Effector CD4-positive, alpha-beta T cell (primary cell): ENCODE measurements around the gene MAP7D2.

Source experiments
- DNase-seq: peaks from one replicate; pipeline ENCODE4 v3.0.0-alpha.2; 2020

The MAP7D2 gene

GRCh38 chrX:20112022-20112774 is 4.5 kb downstream of the MAP7D2 start:
- DNase-seq: no peak

DNA sequence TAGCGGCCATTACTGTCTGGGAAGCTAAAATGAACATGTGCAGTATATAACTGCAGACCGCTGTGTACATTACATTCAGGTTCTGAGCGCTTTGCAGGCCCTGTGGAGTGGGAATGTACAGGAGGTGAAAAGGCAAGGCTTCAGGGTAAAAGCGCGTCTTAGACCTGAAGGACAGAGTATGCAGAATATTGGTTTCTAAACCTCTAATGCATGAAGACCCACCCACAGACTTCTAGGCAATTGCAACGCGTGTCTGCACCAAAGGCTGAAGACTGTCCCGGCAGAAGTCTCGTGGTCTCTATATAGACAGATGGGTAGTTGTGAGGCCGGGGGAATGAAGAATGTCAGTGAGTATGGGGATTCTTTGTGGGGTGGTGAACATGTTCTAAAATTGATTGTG is 5.4 kb downstream of the MAP7D2 start:
- DNase-seq: no peak

DNA sequence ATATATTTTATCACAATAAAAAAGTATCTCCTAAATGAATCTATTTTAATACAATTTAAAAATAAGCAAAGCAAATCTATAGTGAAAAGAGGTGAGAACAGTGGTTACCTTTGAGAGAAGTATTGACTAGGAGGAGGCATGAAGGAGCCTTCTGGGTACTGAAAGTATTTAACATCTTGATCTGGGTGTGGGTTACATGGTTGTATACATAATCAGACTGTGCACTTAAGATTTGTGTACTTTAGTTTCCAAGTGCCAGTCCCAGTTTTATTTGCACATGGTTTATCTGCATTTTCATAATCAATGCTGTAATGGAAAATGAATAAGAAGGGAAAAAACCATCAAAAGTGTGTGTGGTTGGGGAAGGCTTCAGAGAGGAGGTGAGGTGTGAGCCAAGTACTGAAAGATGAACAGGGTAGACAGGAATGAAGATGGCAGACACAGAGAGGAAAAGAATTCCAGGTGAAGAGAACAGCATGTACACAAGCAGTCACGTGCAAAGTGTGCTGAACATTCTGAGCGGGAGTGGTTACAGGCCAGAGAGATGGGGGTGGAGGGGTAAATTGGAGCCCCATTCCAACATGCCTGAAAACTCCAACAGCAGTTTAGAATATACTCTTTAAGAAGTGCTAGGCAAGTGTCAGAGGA is 14.6 kb downstream of the MAP7D2 start:
- no peak for DNase-seq

DNA sequence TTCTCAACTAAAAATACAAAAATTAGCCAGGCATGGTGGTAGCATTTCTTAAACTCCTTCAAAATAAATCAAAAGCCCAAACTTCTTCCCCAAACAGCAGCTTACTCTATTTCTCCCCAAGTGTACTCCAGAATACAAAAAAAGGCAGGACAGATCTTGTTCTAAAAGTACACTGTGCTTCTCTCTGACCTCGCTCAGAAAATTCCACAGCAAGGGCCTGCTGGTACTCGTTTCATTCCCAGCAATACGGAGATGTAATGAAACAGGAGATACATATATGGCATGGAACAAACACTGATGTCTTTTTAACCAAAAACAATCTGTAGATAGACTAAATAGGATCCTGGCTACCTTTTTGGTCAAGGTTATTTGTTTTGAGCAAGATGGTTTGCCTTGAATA is 25.2 kb downstream of the MAP7D2 start:
- no peak for DNase-seq

GRCh38 chrX:20089845-20090244 is 26.9 kb downstream of the MAP7D2 start:
- DNase-seq: no peak

DNA sequence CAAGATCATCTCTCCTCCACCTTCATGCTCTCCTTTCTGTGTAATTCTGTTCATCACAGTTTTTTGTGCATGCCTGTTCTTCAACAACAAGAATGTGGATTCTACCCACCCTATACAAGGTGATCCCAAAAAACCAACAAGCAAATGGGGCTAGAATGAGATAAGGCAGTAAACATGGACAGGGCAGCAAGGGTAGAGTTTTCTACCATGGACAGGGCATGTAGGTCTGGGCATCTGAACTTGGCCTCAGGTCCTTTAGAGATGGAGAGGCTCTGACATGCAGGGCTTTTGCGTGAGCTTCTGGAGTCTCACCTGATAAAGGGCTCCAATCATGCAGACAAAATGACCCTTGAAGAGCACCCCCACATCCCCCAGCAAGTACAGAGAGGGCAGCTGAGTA is 36.4 kb downstream of the MAP7D2 start:
- no peak for DNase-seq

- DNase-seq: no peak
These were observed 45.1 kb downstream of the MAP7D2 start for GRCh38 chrX:20071511-20072079.

- no peak for DNase-seq
These were observed 48.8 kb downstream of the MAP7D2 start for GRCh38 chrX:20067709-20068561.

DNA sequence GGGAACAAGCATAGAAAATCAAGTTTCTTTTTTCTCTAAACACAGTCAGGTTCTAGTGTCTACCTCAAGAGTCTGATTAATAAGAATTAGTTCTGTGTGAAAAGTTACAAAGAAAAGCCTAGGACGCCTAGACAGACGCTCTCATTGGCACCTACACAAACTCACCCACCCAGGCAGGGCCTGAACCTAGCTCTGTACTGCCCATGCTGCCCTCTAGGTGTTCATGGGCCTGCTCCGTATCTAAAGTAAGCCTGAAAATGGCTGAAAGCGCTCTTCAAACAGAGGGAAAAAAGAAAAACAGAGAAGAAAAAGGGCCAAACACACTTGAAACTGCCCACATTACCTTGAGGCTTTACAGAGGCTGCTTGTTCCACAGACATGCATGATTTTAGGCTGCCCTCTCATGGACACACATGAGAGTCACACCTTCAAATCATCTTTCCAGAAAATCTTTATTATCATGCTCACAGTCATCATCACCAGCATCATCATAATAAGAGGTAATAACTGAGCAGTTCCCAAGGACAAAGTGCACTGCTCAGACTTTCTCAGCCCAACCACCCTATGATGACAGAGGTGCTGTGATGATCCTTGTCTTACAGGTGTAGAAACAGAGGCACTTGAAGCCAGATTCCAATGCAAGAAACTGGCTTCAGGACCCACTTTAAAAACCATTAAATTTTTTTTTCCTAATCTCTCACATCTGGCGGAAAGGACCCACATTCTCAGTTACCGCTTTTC is 49.6 kb downstream of the MAP7D2 start:
- DNase-seq: no peak

DNA sequence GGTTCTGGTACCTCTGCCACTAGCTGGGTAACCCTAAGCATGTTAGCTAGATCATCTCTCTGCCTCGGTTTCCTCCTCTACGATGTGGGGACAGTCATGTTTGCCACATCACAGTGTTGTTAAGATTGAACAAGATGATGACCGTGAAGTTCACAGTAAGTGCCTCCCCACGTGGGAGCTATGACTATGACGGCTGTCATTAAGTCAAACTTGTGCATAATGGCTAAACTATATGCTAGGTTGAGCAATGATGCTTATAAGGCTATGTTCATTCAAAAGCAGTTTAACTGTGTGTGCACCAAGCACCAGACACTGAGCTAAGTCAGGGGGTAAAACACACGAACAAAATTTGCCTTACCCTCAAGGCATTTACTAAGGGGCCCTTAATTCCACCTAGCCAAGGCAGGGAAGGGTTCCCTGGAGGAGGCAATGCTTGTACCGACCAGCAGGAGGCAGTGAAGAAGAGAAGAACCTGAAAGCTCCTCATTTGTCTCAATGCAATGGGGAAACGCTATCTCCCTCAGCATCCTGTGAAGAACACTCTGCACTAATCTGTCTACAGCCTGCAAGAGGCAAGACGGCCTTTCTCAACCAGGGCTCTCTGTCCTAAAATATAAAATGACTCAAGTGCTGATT is 52.9 kb downstream of the MAP7D2 start:
- no peak for DNase-seq

DNA sequence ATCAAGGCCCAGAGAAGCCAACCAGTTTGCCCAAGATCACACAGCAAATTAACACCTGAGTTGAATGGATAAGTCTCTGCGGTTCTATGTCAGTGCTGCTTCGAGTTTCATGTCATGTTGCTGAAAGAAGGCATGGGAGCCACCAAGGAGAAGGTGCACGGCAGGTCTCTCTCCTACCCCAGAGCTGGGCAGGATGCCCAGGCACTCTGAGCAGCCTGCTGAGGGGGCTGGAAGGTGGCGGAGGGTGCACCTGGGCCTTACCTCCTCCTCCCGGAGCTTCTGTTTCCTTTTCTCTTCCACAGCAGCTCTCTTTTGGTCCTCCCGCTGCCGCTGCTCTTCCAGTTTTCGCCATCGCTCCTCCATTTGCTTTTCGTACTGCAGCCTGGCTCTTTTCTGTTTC is 53.6 kb downstream of the MAP7D2 start:
- no peak for DNase-seq

GRCh38 chrX:20061855-20062254 is 54.9 kb downstream of the MAP7D2 start:
- DNase-seq: no peak

GRCh38 chrX:20060961-20061748 is 55.6 kb downstream of the MAP7D2 start:
- DNase-seq: no peak

GRCh38 chrX:20059467-20060128 is 57.1 kb downstream of the MAP7D2 start:
- no peak for DNase-seq

GRCh38 chrX:20057479-20057878 is 59.2 kb downstream of the MAP7D2 start:
- no peak for DNase-seq

- no peak for DNase-seq
These were observed 60.0 kb downstream of the MAP7D2 start for GRCh38 chrX:20056704-20057103.

- no peak for DNase-seq
These were observed 63.2 kb downstream of the MAP7D2 start for GRCh38 chrX:20053537-20053936.

GRCh38 chrX:20046864-20047263 is 69.8 kb downstream of the MAP7D2 start:
- DNase-seq: no peak

DNA sequence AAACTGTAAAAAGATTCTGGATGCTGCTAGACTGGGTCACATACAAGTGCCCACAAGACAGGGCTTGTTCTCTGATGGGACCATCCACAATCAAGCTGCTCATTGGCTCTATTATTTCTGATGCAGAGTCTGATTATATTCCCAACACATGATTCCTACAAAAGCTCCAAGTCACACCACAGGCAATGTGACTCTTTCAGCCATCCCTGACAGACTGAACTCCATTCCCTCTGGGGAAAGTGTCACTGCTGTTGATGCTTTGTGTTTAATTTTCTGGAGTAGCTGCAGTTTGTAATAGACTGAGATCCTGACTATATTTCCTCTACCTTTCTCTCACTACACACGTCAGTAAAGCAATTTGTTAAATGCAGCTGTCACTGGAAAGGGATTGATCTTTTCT is 70.5 kb downstream of the MAP7D2 start:
- no peak for DNase-seq

DNA sequence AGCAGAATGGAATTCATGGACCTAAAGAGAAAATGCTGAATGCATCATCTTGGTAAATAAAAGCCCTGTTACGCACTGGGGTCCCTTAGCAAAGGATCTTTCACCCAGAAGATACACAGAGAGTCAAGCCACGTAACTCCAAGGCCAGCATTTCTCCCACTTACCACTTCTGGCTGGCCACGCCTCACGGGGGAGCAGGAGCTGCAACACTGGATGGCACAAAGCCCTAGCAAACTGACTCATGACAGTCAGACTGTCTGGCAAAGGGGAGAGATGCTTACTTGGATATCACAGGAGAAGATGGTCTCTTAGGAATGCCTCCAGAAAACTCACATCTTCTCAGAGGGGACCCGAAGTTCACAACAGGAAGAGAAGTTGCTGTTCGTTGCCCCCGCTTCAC is 74.5 kb downstream of the MAP7D2 start:
- no peak for DNase-seq

DNA sequence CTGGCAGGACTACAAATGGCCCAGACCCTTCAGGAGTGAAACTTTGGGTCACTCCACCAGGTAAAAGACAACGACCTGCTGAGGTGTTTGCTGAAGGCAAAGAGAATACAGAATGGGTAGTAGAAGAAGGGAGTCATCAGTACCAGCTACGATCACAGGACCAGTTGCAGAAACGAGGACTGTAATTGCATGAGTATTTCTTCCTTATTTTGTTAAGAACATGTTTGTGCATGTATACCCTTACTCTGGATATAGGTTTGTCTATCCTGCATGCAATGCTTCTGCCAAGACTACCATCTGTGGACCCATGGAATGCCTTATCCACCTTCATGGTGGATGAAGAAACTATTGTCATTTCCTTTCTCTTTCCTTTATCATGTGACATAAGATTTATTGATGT is 77.7 kb downstream of the MAP7D2 start:
- no peak for DNase-seq
